ENCODE measurements around the gene GNPDA2. TPM values are rescaled to one million over a fixed set of nuclear protein-coding genes. Genes with fewer than 3 reads are reported as not detected.

GNPDA2 gene
- total RNA-seq, 2 donors from 2014 or later: 4.7 to 8.9 TPM

DNA sequence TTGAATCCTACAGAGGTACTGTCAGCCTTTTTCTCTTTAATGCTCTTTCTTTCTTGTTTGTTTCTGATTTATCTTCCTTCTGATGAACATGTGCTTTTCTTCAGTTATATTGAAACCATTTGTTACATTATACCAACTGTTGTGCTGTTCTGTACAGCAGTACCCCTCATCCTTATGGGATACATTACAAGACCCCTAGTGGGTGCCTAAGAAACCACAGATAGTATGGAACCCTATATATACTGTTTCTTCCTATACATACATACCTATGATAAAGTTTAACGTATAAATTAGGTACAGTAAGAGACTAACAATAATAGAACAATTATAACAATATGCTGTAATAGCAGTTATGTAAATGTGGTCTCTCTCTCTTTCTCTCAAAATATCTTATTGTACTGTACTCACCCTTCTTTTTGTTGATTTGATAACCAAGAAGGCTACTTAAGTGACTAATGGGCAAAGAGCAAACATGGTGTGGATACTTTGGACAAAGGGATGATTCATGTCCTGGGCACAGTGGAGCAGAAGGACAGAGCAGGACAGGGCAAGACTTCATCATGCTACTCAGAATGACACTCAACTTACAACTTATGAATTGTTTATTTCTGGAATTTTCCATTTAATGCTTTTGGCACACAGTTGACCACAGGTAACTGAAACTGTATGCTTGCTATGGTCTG is 64.3 kb downstream of the GNPDA2 start:
- TF ChIP-seq, protein P1, sequence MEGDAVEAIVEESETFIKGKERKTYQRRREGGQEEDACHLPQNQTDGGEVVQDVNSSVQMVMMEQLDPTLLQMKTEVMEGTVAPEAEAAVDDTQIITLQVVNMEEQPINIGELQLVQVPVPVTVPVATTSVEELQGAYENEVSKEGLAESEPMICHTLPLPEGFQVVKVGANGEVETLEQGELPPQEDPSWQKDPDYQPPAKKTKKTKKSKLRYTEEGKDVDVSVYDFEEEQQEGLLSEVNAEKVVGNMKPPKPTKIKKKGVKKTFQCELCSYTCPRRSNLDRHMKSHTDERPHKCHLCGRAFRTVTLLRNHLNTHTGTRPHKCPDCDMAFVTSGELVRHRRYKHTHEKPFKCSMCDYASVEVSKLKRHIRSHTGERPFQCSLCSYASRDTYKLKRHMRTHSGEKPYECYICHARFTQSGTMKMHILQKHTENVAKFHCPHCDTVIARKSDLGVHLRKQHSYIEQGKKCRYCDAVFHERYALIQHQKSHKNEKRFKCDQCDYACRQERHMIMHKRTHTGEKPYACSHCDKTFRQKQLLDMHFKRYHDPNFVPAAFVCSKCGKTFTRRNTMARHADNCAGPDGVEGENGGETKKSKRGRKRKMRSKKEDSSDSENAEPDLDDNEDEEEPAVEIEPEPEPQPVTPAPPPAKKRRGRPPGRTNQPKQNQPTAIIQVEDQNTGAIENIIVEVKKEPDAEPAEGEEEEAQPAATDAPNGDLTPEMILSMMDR (IDR thresholded peaks at IDR 0.05): no peak
- H3K36me3 ChIP-seq: no peaks in the 10 kb centered on the region
- H3K9me3 ChIP-seq: no peaks in the 10 kb centered on the region
- H3K9ac ChIP-seq (ENCODE audit: low read depth in 2 of 2, low read length in 2 of 2): no peak overlapping the region
- intact Hi-C loops (cut with DNase I): no loop called here
- no peak overlapping the region for H3K4me3 ChIP-seq
- no peaks in the 10 kb centered on the region for H3K27me3 ChIP-seq
- H3K4me1 ChIP-seq: no peaks in the 10 kb centered on the region
- DNase-seq: no peak
- no peak overlapping the region for H3K27ac ChIP-seq

DNA sequence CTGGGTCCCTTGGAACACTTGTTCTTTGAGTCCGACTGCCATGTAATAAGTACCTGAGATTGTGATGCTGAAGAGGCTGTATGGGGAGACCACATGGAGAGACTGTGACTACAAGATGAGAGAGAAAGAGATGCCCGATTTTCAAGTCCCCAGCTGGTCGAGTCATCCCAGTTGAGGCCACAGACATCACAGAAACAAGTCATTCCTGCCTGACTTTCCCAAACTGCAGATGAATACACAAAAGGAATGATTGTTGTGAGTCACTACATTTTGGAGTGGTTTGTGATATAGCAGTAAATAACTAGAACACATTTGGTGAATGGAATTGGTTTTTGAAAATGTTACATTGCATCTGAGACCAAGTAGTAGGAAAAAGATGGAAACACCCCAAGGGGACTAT is 66.0 kb downstream of the GNPDA2 start:
- Histone ChIP-seq H3K4me1 (no peaks in the 10 kb centered on the region), H3K27me3 (no peaks in the 10 kb centered on the region), H3K9me3 (no peaks in the 10 kb centered on the region), H3K27ac (no peak overlapping the region), H3K4me3 (no peak overlapping the region), H3K9ac (ENCODE audit: low read depth in 2 of 2, low read length in 2 of 2) (no peak overlapping the region), H3K36me3 (no peaks in the 10 kb centered on the region)
- intact Hi-C loops (cut with DNase I): no loop called here
- no peak for DNase-seq
- TF ChIP-seq, protein P1 (IDR thresholded peaks at IDR 0.05): no peak

DNA sequence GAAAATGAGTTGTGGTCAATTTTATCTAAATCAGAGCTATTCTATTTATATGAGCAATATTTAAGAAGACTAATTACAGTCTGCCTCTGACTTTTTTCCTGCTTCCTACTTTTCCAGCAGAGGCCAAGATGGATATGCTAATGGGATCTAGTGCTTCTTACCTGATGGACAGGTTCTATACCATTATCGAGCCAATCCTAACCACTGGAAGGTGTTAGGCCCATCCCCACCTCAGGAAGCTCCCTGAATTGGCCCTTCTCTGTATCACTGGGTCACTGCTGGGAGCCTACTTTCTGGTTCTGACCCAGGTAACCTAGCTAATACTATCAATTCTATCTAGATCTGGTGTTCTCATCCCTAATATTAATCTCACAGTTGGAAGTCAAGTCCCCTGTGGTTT is 74.4 kb downstream of the GNPDA2 start:
- Histone ChIP-seq H3K27ac (no peak overlapping the region), H3K4me1 (no peaks in the 10 kb centered on the region), H3K9ac (ENCODE audit: low read depth in 2 of 2, low read length in 2 of 2) (no peak overlapping the region), H3K9me3 (no peaks in the 10 kb centered on the region), H3K4me3 (no peak overlapping the region), H3K27me3 (no peaks in the 10 kb centered on the region), H3K36me3 (no peaks in the 10 kb centered on the region)
- no peak for DNase-seq
- intact Hi-C loops (cut with DNase I): no loop called here
- TF ChIP-seq, protein P1 (IDR thresholded peaks at IDR 0.05): no peak

Other genes with a start within 250 kb of the GNPDA2 start
- not detected for gene YIPF7, start 74.9 kb downstream of the GNPDA2 start, total RNA-seq
- gene GUF1, start 48.1 kb downstream of the GNPDA2 start, total RNA-seq: 10 to 100 TPM; 17.8 to 28.7 TPM

Measured in colonic mucosa (tissue), 4 donors.